ENCODE results near the gene PBX3.

GRCh38 chr9:125943831-125944230 lies 196.7 kb downstream of the PBX3 start:
- TF ChIP-seq CTCF (IDR thresholded peaks at IDR 0.05), result no peak
- TF ChIP-seq POLR2A (IDR thresholded peaks at IDR 0.05), result no peak
- TF ChIP-seq POLR2AphosphoS5 (IDR thresholded peaks at IDR 0.05; ENCODE audit: insufficient read depth in 1 of 2, low read depth in 1 of 2), result no peak
